GM18498 (cell line): ENCODE data around the gene A1BG.
"Not testable (repeated sequence)": the region's sequence is repeated elsewhere in the genome, so short reads cannot be mapped to it uniquely, and the experiment has no call there.

Source experiments
- ATAC-seq: cut with Tn5 transposase; IDR thresholded peaks from one replicate; pipeline ENCODE4 v1.9.1; 2021; ENCODE audit warnings: mild to moderate bottlenecking, moderate library complexity; ENCODE audit not compliant: unreplicated experiment

Gene A1BG

DNA sequence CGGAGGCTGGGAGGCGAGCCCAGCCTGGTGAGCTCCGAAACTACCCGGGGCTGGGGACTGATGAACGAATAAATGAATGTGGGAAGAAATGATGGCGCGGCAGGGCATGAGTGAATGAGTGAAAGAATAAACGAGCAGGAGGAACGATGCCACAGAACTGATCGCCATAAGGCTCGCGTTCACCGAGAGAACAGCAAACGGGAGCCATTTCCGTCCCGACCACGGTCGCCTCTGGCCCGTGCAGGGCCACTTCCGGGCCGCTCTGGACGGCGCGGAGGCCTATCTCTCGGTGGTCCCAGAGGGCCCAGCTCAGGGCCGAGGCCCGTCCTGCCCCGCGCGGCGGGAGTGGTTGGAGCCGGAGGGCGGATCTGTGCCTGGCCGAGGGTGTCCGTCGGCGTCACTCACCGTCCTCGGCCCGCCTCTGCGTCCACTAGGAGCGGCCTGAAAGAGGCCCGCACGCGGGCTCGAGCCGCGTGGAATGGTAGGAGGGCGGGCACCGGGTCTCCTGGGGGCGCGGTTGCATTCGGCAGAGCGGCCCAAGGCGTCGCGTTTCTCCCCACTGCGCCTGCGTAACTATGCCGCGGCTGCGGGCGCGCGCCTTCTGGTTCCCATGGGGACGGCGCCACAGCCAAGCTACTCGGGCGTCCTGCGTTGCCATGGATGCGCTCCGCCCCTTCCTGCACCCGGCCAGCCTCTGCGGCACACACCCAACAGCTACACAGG, 9.1 kb upstream of the A1BG start, which contains the start of gene ZNF497:
TSS of gene ZNF497 (minus strand) at position 480 of the 723 bp plus-strand sequence. CDS start 5,116 bp downstream, outside the sequence.
- peak; percentile 86 for ATAC-seq

DNA sequence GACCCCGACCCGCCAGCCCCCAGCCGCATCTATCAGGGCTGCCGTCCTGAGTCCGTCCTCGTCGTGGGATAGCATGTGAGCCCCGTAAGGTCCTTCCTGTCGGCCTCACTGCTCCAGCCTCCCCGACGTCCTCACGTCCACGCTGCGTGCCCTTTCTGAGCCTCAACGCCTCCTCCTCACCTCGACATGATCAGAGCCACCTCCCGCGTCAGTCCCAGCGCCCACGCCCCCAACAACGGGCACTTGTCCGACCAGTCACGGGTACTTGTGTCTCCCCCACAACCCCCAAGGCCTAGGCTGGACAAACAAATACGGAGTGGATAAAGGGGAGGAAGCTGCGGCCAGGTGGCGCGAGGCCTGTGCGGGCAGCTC, 8.6 kb upstream of the A1BG start:
- no peak for ATAC-seq

DNA sequence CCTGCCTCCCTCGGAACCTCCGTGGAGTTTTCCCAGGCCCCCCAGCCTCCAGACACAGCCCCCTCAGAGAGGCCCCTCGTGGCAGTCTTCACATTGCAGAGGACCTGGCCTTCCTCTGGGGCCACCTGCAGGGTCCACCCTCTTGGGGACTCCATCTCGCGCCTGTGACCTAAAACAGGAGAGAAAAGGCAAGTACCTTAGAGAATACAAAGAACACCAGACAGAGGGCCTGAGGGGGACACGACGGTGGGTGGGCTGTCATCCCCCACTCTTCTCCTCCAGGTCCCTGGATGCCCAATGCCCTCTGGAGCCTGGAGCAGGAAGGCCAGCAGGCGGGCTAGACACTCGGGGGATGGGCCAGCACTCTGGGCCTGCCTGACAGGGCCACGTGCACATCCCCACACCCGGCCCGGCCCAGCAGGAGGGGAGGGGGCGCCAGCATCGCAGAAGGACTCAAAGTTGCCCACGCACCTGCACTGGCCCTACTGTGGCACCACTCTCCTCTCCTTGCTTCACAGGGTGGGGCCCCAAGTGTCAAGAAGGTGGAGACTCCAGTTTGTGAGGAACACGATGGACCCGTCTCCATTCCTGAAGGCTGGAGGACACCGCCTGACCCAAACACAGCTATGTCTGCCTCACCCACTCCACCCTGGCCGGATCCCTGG, 4.3 kb upstream of the A1BG start:
- ATAC-seq, result no peak

DNA sequence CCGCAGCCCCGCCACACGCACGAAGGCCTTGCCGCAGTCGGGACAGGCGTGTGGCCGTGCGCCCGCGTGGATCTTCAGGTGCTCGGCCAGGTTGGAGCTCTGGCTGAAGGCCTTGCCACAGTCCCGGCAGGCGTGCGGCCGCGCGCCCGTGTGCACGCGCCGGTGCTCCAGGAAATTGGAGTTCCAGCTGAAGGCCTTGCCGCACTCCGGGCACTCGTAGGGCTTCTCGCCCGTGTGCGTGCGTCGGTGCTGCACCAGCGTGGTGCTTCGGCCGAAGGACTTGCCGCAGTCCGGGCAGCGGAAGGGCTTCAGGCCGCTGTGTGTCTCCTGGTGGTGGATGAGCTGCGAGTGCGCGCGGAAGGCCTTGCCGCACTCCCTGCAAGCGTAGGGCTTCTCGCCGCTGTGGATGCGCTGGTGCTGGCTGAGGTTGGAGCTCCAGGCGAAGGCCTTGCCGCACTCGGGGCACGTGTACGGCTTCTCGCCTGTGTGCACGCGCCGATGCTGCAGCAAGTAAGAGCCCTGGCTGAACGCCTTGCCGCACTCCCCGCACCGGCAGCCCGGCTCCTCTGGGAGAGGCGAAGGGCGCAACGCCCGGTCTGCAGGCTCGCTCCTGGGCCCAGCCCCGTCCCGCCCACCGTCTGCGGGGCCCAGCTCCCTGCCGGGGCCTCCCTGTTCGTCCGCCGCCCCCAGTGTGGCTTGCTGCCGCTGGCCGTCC, 3.6 kb upstream of the A1BG start:
- ATAC-seq, result no peak

DNA sequence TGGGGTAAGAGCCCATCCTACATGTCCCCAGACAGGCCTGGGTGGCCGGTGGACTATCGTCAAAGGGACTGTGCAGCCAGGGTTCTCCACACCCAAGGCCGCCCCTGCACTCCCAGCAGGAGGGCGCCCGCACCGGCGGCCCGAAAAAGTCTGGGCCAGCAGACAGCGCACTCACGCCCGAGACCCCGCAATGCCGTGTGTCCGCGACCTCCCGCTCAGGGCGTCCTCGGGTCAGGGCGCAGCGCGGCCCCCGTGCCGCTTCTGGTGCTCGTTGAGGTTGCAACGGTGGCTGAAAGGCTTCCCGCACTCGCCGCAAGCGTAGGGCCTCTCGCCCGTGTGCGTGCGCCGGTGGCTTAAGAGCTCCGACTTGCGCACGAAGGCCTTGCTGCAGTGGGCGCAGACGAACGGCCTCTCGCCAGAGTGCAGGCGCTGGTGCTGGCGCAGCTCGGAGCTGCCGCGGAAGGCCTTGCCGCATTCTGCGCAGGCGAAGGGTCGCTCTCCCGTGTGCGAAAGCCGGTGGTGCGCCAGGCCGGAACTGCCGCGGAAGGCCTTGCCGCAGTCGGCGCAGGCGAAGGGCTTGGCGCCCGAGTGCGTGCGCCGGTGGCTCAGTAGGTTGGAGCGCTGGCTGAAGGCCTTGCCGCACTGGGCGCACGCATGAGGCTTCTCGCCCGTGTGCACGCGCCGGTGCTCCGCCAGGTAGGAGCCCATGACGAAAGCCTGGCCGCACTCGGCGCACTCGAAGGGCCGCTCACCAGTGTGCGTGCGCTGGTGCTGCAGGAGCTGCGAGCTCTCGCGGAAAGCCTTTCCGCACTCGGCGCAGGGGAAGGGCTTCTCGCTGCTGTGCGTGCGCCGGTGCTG, 2.8 kb upstream of the A1BG start:
- ATAC-seq, result no peak

DNA sequence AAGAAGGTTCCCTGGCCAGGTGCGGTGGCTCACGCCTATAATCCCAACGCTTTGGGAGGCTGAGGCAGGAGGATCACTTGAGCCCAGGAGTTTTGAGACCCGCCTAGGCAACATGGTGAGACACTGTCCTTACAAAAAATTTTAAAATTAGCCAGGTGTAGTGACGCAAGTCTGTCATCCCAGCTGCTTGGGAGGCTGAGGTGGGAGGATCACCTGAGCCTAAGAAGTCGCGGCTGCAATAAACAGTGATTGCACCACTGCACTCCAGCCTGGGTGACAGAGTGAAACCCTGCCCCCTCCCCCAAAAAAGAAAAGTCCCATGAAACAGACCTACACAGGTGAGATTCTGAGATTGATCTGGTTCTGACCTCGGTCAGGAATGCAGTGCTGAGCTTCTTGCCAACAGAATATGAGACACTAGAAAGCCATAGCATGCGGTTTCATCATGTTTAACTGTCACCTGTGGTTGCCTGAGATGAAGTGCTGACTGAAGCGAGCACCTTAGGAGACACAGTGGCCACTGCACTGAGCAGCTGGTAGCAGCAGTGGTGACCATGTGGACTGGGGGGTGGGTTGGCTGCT, 2.0 kb upstream of the A1BG start:
- no peak for ATAC-seq

DNA sequence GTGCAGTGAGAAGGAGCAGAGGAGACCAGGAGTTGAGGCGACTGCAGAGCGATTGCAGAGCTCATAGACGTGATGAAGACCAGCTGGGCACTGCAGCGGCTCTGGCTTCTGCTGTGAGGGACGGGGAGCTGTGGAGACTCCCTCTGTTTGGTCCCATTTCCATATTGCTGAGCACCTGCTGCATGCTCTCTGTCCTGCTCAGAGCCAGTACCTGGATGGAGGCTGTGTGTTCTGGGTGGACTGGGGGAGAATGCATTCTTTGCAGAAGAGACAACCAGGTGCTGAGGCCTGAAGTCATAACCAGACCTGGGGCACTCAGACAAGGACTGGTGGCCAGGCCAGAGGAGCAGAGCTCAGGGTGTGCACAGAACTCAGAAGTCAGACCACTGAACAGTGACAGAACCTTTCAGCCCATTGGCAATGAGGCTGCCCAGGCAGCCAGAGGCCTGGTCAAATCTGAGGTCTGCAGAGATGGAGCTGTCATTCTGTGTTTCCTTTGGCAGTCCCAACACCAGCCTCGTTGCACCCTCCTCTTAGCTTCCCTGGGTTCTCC, 1.3 kb upstream of the A1BG start:
- ATAC-seq, result no peak

DNA sequence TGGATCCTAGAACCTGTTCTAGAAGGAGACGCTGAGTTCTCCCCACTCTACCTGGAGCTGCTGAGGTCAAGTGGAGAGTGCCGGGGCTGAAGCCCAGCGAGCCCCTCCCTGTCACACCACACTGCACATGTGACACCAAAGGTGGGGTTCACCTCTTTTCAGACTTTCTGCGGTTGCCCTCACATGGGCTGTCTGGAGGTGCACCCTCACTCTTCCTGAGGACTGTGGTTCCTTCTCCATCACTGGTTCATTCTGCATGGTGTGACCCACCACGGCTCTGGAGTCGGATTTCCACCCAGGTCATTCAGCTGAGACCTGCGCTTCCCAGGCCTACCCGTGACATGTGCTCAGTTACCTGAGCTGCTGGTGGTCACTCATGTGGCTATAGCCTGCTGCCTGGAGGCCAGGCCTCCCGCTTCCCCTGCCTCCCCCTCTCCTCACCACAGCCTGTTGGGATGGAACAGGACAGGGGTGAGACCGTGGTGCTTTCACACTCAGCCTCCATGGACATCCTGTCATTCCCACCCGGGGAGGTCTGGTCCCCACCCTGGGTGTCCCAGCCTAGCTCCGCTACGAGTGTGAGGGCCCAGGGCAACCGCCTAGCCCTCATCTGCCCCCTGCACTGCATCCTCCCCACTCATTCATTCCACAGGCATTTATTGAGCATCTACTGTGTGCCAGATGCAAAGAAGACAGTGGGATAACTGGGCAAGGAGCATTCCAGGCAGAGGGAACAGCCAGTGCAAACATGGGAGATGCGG, 605 bp upstream of the A1BG start:
- no peak for ATAC-seq

DNA sequence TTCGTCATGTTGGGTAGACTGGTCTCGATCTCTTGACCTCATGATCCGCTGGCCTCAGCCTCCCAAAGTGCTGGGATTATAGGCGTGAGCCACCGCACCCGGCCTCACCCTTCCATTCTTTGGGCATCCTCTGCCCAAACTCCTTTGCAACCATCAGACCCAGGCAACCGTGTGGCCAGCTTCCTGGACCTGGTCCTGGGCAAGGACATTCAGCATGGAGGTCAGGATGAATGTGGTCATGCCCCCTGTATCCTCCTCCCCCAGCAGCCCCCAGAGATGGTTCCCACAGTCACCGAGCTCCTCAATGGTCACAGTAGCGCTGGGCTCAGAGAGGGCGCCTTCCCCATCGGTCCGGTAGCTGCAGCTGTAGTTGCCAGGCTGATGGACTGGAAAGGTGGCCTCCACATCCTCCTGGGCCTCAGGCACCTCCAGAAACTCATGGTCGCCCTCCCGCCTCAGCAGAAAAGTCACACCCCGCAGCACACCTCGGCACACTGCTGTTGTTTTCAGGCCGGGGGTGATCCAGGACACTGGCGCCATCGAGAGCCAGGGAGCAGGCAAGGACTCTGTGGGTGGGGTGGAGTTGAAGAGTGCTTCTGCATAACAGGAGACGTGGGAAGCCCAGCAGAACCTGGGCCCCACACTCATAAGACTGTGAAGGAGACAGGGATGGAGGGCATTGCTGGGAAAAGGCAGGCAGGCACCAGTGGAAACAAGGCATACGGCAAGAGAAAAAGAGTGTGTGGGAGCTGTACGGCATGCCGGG, 1.1 kb downstream of the A1BG start:
- ATAC-seq, result no peak

DNA sequence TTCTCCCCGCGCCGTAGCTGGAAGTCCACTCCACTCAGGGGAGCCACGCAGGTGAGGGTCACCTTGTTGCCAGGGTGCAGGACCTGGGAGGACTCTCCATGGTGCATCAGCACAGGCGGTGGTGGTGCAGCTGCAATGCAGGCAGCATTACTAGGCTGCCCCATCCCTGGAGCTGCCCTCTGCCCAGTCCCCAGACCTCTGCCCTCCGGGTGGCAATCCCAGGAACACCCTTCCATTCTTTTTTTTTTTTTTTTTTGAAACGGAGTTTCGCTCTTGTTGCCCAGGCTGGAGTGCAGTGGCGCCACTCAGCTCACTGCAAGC, 1.8 kb downstream of the A1BG start:
- ATAC-seq, result no peak

DNA sequence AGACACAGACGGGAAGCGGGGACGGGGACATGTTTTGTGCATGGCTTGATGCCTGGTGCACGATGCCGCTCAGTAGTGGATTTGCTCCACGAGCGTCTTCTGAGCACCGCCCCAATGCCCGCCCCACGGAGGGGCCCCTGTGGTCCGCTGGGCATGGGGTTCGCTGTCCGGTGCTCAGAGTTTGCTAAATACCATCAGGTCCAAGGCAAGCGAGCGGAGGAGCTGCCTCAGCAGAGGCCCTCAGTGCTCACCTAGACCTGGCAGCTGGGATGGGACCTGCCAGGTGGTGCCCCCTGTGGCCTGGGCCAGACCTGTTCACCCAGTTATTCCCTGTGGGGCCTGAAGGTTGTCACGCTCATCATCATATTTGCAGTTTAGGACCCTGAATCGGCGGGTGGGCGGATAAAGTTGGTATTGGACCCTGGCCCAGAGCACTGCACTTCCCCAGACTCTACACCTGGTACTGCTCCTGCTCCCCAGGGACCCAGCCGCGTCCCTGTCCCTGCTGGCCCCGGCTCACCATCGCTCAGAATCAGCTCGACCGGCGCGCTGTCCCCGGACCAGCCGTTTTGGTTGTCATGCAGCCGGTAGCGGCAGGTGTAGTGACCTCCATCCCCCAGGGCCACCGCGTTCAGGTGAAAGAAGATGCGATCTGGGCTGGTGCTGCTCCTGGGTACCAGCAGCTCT, 2.3 kb downstream of the A1BG start:
- ATAC-seq, result no peak

DNA sequence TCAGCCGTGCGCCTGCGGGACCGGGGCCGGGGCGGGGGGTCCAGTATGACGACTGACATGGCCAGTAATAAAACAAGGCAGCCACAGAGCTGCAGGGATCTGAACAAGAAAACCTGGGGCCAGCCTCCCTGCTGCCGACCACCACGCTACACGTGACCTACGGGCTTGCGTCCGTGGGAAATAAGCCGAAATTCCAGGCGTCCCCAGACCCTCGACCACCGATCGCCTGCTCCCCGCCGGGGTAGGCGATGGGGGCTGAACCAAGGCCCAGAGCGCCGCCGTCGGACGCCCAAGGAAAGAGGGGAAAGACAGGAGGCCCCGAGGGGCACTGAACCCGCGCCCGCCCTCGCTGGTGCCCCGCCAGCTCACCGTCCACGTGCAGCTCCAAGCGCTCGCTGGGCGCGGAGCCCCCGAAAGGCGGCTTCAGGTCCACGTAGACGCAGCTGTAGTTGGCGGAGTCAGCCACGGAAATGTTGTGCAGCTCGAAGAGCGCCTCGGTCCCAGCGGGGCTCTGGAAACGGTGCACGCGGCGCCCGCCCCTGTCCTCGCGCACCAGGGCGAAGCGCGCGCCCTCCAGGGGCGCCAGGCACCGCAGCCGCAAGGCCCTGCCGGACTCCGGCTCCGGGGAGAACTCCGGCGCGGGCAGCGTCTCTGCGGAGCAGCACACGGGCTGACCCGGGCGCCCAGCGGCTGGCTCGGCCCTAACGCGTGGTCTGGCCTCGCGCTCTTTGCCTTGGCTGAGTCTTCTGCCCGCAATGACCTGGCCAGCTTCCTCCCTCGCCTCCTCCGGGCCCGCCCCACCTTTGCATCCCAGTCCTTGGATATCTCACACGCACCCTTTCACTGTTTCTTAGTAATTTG, 3.1 kb downstream of the A1BG start:
- no peak for ATAC-seq

DNA sequence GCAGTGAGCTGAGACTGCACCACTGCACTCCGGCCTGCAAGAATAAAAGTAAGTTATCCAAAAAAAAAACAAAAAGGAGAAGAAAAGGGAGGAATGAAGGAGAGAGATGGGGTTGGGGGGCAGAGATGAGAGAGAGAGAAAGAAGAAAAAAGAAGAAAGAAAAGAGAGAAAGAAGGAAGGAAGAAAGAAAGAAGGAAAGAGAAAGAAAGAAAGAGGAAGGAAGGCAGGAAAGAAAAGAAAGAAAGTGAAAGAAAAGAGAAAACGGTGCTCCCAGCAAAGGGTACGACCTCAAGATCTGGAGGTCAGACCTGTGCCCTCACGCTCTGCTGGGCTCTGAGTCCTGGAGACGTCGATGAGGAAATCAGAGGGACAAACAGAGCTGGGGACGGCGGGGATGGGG, 3.7 kb downstream of the A1BG start:
- no peak for ATAC-seq

DNA sequence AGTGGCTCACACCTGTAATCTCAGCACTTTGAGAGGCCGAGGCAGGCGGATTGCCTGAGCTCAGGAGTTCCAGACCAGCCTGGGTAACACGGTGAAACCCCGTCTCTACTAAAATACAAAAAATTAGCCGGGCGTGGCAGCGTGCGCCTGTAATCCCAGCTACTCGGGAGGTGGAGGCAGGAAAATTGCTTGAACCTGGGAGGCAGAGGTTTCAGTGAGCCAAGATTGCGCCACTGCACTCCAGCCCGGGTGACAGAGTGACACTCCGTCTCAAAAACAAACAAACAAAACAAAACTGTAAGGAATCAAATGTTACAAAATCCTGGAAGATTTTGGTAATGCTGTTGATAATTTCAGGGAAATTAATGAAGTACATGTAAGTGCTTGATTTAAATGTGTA, 5.2 kb downstream of the A1BG start:
- not testable (repeated sequence) for ATAC-seq

DNA sequence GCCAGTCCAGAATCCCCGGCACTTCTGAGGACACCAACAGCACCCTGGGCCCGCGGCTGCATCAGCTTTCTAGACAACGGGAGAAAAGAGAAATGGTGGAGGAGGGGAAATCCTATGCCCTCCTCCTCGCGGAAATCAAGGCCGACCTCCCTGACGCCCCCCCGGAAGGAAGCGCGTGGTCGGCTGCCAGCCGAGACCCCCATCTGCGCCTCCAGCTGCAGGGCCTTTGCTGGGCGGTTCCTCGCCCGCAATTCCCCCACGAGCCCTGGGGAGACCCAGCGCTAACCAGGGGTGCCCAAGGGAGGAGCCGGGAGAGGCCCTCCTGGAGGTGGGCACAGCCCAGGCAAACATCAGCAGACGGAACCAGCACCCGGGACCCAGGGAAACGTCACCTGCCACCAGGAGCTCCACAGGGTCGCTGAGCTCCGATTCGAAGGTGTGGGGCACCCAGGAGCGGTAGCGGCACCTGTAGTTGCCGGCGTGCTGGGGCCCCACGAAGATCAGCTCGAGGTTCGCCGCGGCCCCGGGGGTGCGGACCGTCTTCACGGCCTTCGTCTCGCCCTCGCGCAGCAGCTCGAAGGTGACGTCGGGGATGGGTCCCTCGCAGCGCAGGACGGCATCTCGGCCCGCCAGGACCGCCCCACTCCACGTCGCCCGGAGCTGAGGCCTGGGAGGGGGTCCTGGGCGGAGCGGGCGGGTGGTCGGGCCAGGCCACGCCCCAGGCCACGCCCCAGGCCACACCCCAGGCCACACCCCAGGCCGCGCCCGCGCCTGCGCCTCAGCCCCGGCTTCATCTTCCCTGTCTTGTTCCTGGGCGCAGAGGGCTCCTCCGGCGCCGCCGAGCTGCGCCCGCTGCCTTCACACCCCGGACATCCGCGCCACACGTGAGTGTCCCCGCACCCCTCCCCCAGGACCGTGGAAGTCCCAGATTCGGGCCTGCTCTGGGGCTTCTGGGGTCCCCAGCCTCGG, 6.0 kb downstream of the A1BG start:
- ATAC-seq, result peak; percentile 90

DNA sequence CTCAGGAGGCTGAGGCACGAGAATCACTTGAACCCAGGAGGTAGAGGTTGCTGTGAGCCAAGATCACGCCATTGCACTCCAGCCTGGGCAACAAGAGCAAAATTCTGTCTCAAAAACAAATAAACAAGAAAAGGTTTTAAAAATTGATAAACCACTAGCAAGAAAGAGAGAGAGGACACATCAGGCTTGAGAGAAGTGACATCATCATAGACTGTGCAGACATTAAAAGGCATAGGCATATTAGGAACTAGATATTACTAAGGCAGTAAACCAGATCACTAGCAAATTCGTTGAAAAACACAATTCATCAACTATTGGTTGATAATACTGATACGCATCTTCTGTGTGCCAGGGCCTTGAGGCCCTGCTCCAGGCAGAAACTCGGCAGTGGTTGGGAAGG, 7.7 kb downstream of the A1BG start:
- no peak for ATAC-seq
